Right renal pelvis (tissue), 4 donors: ENCODE data around the gene EEFSEC. TPM values are rescaled to one million over a fixed set of nuclear protein-coding genes. Genes with fewer than 3 reads are reported as not detected.

Source experiments
- DNase-seq, 4 donors: peaks; one replicate each; pipeline ENCODE4 v3.0.0-alpha.2; 2013; ENCODE audit warnings: low read depth in 4 of 4, low spot score in 3 of 4, missing footprints in 1 of 4
- polyA plus RNA-seq, 4 donors: library from polyadenylated mRNA; unstranded; fragments of 120-200 nt; gene quantifications; one replicate each; pipeline ENCODE4 v1.2.1, GENCODE V29; 2013; ENCODE audit not compliant: insufficient read length in 4 of 4

The EEFSEC gene
- polyA plus RNA-seq, 4 donors = 24.1 to 31.5 (median 26.2) TPM

DNA sequence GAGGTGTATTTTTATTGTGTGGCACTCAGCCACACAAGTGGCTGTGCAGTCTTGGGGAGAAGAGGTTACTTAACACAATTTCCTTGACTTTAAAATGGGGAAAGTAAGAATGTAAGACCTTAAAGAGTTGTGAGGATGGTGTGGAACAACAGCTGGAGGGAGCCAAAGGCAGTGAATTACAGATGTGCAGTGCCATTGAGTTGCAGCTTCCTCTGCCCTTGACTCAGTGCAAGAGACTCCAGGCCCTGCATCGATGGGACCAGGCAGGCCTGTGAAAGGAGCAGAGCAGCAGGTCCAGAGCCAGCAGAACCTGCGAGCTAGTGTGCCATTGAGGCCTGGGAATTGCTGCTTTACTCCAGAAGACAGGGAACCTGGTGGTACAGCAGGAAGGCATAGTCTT lies 27.2 kb downstream of the EEFSEC start:
- DNase-seq = no peak

DNA sequence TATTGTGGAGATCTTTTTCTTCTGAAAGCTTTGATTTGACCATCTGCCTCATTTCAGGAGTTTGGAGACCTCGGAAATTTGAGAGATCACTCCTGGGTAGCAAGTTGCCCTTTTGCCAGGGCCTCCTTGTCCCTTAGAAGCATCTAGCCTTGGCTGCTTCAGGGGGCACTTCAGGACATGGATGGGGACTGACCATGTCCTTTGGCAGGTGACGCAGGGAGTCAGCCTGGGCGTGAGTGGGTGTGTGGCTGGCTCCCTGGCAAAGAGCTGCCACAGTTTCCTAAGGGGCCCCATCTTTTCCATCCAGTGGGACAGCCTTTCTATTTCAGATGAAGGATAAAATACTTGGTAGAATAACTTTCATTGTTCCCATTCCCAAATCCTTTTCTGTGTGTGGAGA lies 27.6 kb downstream of the EEFSEC start:
- no peak for DNase-seq

DNA sequence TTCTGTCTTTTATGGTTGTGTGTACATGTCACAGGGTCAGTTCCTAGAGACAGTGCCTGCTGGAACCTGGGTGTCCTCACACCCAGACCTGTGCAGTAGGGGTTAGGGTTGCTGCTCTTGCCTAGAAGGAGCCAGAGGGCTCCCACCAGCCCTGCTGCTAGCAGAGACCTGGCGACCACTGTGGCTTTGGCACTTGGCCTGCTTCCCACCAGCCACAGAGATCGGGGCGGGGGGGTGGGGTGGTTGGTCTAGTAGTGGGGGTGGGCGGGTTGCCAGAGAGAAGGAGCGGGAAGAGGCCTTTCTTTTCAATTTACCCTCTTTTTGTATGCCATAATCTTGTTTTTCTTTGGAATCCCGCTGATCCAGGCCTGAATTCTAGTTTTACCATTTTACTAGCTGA lies 29.4 kb downstream of the EEFSEC start:
- no peak for DNase-seq

DNA sequence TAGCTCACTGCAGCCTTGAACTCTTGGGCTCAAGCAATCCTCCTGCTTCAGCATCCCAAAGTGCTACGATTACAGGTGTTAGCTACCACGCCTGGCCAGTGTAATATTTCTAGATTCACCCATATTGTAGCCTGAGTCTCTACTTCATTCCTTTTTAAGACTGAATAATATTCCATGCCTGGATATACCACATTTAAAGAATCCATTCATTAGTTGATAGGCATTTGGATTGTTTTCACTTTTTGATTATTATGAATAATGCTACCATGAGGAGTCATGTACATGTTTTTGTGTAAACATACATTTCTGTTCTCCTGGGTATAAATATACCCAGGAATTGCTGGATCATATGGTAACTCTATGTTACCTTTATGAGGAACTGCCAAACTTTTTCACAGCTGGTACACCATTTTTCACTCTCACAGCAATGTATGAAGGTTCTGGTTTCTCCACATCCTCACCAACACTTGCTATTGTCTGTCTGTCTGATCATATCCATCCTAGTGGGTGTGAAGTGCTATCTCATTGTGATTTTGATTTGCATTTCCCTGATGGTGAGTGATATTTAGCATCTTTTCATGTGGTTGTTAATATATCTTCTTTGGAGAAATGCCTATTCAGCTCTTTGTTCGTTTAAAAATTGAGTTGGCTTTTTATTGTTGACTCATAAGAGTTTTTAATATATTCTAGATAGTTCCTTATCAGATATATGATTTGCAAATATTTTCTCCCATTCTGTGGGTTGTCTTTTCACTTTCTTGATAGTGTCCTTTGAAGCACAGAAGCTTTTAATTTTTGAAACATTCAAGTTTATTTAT lies 32.6 kb downstream of the EEFSEC start:
- DNase-seq = no peak

GRCh38 chr3:128187495-128187894 lies 34.2 kb downstream of the EEFSEC start:
- no peak for DNase-seq

- no peak for DNase-seq
Measured at GRCh38 chr3:128188326-128188725, 35.0 kb downstream of the EEFSEC start.

DNA sequence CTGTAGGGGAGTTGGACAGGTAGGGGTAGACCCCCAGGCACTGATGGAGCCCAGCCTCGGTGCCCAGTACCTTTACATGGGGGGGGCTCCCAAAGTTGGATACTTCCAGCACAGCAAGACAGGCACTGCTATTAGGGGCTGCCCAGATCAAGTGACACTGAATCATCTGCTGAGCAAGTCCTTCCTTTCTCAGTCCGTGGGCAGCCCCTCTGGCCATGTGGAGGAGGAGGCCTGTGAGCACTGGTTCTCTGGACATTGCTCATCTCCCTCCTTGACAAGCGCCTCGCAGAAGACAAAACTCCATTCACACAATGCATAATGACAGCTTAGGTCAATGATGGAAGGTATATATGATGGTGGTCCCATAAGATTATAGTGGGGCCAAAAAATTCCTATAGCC lies 35.7 kb downstream of the EEFSEC start:
- DNase-seq = no peak

- no peak for DNase-seq
Measured at GRCh38 chr3:128190501-128190900, 37.2 kb downstream of the EEFSEC start.

DNA sequence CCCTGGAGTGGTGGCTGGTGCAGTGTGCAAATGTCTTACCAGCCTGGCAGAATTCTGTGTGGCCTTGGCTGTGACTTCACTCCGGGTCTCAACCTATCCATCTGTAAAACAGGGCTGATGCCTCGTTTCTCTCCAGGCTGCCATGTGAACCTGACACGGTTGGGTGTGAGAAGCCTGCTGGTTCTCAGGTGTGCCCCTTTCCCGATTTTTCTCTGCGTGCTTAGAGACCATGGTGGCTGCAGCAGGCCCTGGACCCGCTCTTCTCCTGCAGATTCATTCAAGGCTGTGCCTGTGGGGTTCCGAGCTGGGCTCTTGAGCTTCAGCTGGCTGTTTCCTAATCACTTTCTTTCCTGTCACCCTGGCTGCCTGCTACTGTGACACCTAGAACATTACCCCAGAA lies 38.9 kb downstream of the EEFSEC start:
- DNase-seq = no peak

DNA sequence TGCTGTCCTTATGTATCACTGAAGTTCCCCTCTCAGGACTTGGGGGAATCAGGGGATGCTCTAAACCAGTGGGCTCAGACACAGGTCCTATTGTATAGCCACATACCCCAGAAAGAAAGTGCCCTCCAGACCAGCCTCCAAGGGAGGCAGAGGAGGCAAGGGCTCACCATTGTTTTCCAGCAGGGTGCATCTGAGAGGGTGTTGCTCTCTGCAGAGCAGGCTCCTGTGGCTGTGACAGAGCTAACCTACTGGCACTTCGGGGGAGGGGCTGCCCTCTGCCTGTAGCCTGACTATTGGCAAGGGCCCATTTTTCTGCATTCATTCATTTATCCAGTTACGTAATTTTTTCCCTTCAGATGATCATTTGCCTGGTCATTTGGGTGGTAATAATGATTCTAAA lies 39.9 kb downstream of the EEFSEC start:
- DNase-seq = no peak

- DNase-seq = no peak
Measured at GRCh38 chr3:128194843-128195242, 41.6 kb downstream of the EEFSEC start.

- no peak for DNase-seq
Measured at GRCh38 chr3:128195369-128195768, 42.1 kb downstream of the EEFSEC start.

GRCh38 chr3:128195802-128196201 lies 42.5 kb downstream of the EEFSEC start:
- no peak for DNase-seq

DNA sequence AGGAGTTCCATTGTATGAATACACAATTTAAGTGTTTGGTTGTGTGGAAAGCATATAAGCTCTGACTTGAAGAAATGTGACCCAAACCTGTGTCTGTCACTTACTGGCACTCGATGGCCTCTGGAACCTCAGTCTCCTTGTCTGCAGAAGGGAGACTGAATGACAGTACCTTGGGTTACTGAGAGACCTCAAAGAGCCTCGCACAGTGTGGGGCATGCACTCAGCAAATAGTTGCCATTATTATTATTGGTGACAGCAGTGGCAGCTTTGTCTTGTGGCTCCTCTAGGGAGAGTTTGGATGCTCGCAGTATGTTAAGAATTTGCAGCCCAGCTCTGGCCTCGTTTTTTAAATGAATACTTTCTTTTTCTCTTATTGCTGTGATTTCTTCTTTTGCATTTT lies 43.4 kb downstream of the EEFSEC start:
- no peak for DNase-seq

- no peak for DNase-seq
Measured at GRCh38 chr3:128197855-128198254, 44.6 kb downstream of the EEFSEC start.

GRCh38 chr3:128198313-128198712 lies 45.0 kb downstream of the EEFSEC start:
- no peak for DNase-seq

GRCh38 chr3:128199110-128199509 lies 45.8 kb downstream of the EEFSEC start:
- no peak for DNase-seq

DNA sequence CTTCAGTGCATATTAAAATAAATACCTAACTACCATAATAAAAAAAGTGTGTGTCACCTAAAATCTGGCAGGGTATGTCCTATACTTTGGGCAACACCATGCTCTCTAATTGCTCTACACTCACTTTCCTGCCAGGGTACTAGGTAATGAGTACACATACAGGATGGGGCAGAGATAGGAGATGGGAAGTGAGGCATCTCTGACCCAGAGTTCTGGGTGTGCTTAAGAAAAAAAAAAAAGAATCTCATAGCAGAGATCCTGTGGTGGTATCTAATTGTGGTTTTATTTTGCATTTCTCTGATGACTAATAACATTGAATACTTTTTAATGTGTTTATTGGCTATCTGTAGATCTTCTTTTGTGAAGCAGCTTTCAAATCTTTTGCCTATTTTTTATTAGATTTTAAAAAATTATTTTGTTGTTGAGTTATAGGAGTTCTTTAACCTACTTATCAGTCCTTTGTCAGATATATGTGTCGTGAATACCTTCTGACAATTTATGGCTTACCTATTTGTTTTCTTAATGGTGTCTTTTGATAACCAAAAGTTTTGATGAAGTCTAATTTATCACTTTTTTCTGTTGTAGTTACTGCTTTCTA lies 48.0 kb downstream of the EEFSEC start:
- no peak for DNase-seq

- DNase-seq = no peak
Measured at GRCh38 chr3:128203169-128203568, 49.9 kb downstream of the EEFSEC start.

GRCh38 chr3:128205558-128206145 lies 52.4 kb downstream of the EEFSEC start:
- no peak for DNase-seq

DNA sequence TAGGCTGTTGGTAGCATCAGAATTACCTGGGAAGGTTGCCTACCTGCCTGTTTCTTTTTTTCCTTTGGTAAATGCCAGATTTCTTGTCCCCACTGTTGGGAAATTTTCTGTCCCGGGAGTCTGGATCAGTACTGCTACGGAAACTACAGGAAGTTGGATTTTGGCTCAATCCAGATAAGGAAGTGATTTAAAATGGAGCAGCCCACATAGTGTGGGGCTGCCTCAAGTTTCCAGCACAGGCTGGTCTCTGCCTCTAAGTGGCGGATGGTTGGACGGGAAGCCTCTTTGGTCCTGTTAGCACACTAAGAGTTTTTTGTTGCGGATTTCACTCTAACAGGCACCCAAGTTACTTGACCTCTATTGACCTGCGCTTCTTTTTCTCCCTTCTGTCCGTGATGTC lies 54.7 kb downstream of the EEFSEC start:
- DNase-seq = no peak

GRCh38 chr3:128210711-128211110 lies 57.4 kb downstream of the EEFSEC start:
- DNase-seq = no peak
